VCaP (cell line): ENCODE results near the gene STK38L.

Experiments used
- H3K27ac ChIP-seq: fragments of 450-650 bp; 2 replicates; pipeline ENCODE4 v1.5.1; 2017
- CTCF ChIP-seq: fragments of 450-650 bp; conservative IDR thresholded peaks from 2 replicates; pipeline ENCODE4 v1.5.1; 2017; ENCODE audit warnings: mild to moderate bottlenecking, moderate library complexity

STK38L gene

GRCh38 chr12:27333403-27334009, 89.4 kb downstream of the STK38L start:
- peak overlapping the region; percentile 53; the same call in 1 of the 2 replicates for H3K27ac ChIP-seq

GRCh38 chr12:27334042-27334720, 90.1 kb downstream of the STK38L start:
- no peak for TF ChIP-seq CTCF
- H3K27ac ChIP-seq, result no peak overlapping the region

More at GRCh38 chr12:27333403-27334009, 89.4 kb downstream of the STK38L start:
- TF ChIP-seq CTCF, result no peak

- no peak overlapping the region for H3K27ac ChIP-seq
- no peak for TF ChIP-seq CTCF
These were observed 90.6 kb downstream of the STK38L start for GRCh38 chr12:27334721-27335082.

GRCh38 chr12:27335364-27336281, 91.5 kb downstream of the STK38L start:
- no peak overlapping the region for H3K27ac ChIP-seq
- no peak for TF ChIP-seq CTCF

GRCh38 chr12:27336282-27336653, 92.2 kb downstream of the STK38L start:
- TF ChIP-seq CTCF, result no peak
- no peak overlapping the region for H3K27ac ChIP-seq

GRCh38 chr12:27337376-27337775, 93.3 kb downstream of the STK38L start:
- no peak for TF ChIP-seq CTCF
- H3K27ac ChIP-seq, result no peak overlapping the region

GRCh38 chr12:27338473-27338872, 94.4 kb downstream of the STK38L start:
- H3K27ac ChIP-seq, result no peak overlapping the region
- TF ChIP-seq CTCF, result no peak
